Astrocyte (in vitro differentiated cells and primary cell): Measurements from ENCODE around the gene BANK1. TPM values are rescaled to one million over a fixed set of nuclear protein-coding genes. Genes with fewer than 3 reads are reported as not detected.

Experiments
- DNase-seq: peaks from one replicate; pipeline ENCODE4 v3.0.0-alpha.2; 2010; ENCODE audit warnings: low read depth
- FAIRE-seq: peaks from 2 replicates; lab custom pipeline; 2011; peaks lifted over from hg19 to GRCh38; lab: Jason Lieb, UNC
- H2AFZ ChIP-seq: 2 replicates; pipeline ENCODE4 v1.6.0; 2012; ENCODE audit warnings: low read depth, low read length, inconsistent platforms
- H3K27ac ChIP-seq: 2 replicates; pipeline ENCODE4 v1.5.1; 2011; ENCODE audit warnings: low read depth, low read length, inconsistent platforms
- H3K27me3 ChIP-seq: 2 replicates; pipeline ENCODE4 v1.6.0; 2011; ENCODE audit warnings: low read length, inconsistent platforms; ENCODE audit not compliant: insufficient read depth
- H3K36me3 ChIP-seq: 2 replicates; pipeline ENCODE4 v1.5.1; 2011; ENCODE audit warnings: low read length, inconsistent platforms; ENCODE audit not compliant: insufficient read depth
- H3K4me1 ChIP-seq: 2 replicates; pipeline ENCODE4 v1.5.1; 2011; ENCODE audit warnings: low read length, inconsistent platforms; ENCODE audit not compliant: insufficient read depth
- H3K4me2 ChIP-seq: 2 replicates; pipeline ENCODE4 v1.6.0; 2012; ENCODE audit warnings: low read length, inconsistent platforms
- H3K4me3 ChIP-seq: 2 replicates; pipeline ENCODE4 v1.5.1; 2011; ENCODE audit warnings: low read depth, mild to moderate bottlenecking, low read length, inconsistent platforms; ENCODE audit not compliant: insufficient read depth
- H3K79me2 ChIP-seq: 2 replicates; pipeline ENCODE4 v1.6.0; 2012; ENCODE audit warnings: mild to moderate bottlenecking, low read length, inconsistent platforms; ENCODE audit not compliant: insufficient read depth
- H3K9ac ChIP-seq: 2 replicates; pipeline ENCODE4 v1.6.0; 2012; ENCODE audit warnings: mild to moderate bottlenecking, low read length, inconsistent platforms
- H3K9me3 ChIP-seq: 2 replicates; pipeline ENCODE4 v1.5.1; 2012; ENCODE audit warnings: low read depth, mild to moderate bottlenecking, low read length, inconsistent platforms; ENCODE audit not compliant: insufficient read depth
- H4K20me1 ChIP-seq: 2 replicates; pipeline ENCODE4 v1.6.0; 2012; ENCODE audit warnings: low read length, inconsistent platforms; ENCODE audit not compliant: insufficient read depth
- H3K27ac Mint-ChIP-seq: one replicate; pipeline ENCODE4 v1.8.0; 2021; ENCODE audit warnings: mild to moderate bottlenecking, mixed read lengths; ENCODE audit not compliant: unreplicated experiment
- H3K27me3 Mint-ChIP-seq: one replicate; pipeline ENCODE4 v1.8.0; 2021; ENCODE audit warnings: low read depth, mixed read lengths; ENCODE audit not compliant: unreplicated experiment
- H3K36me3 Mint-ChIP-seq: one replicate; pipeline ENCODE4 v1.8.0; 2021; ENCODE audit warnings: low read depth, mixed read lengths; ENCODE audit not compliant: unreplicated experiment
- H3K4me1 Mint-ChIP-seq: one replicate; pipeline ENCODE4 v1.8.0; 2021; ENCODE audit warnings: low read depth, mixed read lengths; ENCODE audit not compliant: unreplicated experiment
- H3K4me3 Mint-ChIP-seq: one replicate; pipeline ENCODE4 v1.8.0; 2021; ENCODE audit warnings: mild to moderate bottlenecking, moderate library complexity, mixed read lengths; ENCODE audit not compliant: unreplicated experiment
- H3K9me3 Mint-ChIP-seq: one replicate; pipeline ENCODE4 v1.8.0; 2021; ENCODE audit warnings: mild to moderate bottlenecking, mixed read lengths; ENCODE audit not compliant: unreplicated experiment
- EZH2 ChIP-seq: IDR thresholded peaks from 2 replicates; pipeline ENCODE4 v1.6.1; 2012; ENCODE audit warnings: mild to moderate bottlenecking, low read length, inconsistent platforms; ENCODE audit not compliant: insufficient read depth
- total RNA-seq: library from RNA; stranded (reverse); gene quantifications from 2 replicates; pipeline ENCODE4 v1.2.1, GENCODE V29; 2021
- TF ChIP-seq, protein P1 (sequence below): IDR thresholded peaks from 2 replicates; pipeline ENCODE4 v1.5.1; 2011; ENCODE audit warnings: low read depth, mild to moderate bottlenecking, inconsistent platforms, low read length, moderate library complexity; ENCODE audit not compliant: insufficient read depth

The BANK1 gene
- total RNA-seq, 1 donor from 2014 or later, result 1.3 TPM

DNA sequence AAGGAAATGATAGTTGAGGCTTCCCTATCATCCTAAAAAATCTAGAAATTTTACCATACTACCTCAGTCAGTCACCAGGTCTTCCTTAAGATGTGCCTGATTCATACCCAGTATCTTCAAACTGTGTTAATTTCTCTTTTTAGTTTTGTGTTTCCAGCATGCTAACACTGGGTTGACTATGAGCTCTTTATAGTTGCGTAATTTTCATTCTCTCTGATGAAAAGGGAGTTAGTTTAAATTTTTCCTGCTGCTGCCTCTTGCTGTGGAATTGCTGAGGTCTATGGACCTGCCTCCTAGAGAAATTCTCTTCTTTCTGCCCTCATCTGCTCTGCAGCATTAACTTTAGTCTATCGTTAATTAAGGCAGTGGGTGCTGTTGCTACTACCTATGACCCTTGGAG is 66.6 kb downstream of the BANK1 start:
- H3K27ac ChIP-seq, result no peak overlapping the region
- Mint-ChIP-seq H3K4me1 (peaks cover 23% of the 10 kb centered on the region), H3K27ac (no peak overlapping the region), H3K36me3 (no peaks in the 10 kb centered on the region), H3K9me3 (no peaks in the 10 kb centered on the region), H3K4me3 (no peak overlapping the region), H3K27me3 (no peaks in the 10 kb centered on the region)
- FAIRE-seq, result no peak
- H2AFZ ChIP-seq, result no peak overlapping the region
- peaks cover 12% of the 10 kb centered on the region for H3K4me1 ChIP-seq
- TF ChIP-seq EZH2, result no peak
- TF ChIP-seq, protein P1, sequence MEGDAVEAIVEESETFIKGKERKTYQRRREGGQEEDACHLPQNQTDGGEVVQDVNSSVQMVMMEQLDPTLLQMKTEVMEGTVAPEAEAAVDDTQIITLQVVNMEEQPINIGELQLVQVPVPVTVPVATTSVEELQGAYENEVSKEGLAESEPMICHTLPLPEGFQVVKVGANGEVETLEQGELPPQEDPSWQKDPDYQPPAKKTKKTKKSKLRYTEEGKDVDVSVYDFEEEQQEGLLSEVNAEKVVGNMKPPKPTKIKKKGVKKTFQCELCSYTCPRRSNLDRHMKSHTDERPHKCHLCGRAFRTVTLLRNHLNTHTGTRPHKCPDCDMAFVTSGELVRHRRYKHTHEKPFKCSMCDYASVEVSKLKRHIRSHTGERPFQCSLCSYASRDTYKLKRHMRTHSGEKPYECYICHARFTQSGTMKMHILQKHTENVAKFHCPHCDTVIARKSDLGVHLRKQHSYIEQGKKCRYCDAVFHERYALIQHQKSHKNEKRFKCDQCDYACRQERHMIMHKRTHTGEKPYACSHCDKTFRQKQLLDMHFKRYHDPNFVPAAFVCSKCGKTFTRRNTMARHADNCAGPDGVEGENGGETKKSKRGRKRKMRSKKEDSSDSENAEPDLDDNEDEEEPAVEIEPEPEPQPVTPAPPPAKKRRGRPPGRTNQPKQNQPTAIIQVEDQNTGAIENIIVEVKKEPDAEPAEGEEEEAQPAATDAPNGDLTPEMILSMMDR, result no peak
- no peaks in the 10 kb centered on the region for H3K79me2 ChIP-seq
- no peak overlapping the region for H3K4me3 ChIP-seq
- no peak overlapping the region for H3K4me2 ChIP-seq
- H3K27me3 ChIP-seq, result no peaks in the 10 kb centered on the region
- no peaks in the 10 kb centered on the region for H3K36me3 ChIP-seq
- no peaks in the 10 kb centered on the region for H4K20me1 ChIP-seq
- no peak for DNase-seq
- no peak overlapping the region for H3K9ac ChIP-seq
- H3K9me3 ChIP-seq, result no peaks in the 10 kb centered on the region

DNA sequence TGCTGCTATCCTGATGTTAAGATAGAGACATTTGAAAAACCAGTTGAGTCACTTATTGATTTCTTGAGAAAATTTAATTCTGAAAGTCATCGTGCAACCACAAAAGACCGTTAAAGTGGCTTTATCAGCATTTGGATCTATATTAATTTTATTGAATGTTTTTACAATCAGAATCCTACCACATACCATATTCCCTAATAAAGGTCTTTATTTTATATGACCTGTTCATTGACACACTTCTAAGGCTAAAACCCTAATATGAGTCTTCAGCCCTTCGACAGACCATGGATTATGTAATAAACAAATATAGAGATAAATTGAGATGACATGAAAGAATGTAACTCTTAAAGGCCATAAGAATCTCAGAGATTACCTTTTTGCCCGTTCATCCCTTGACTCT is 68.1 kb downstream of the BANK1 start:
- H3K27me3 Mint-ChIP-seq, result no peaks in the 10 kb centered on the region
- H3K4me3 Mint-ChIP-seq, result no peak overlapping the region
- Histone ChIP-seq H3K27ac (no peak overlapping the region), H2AFZ (no peak overlapping the region), H4K20me1 (no peaks in the 10 kb centered on the region), H3K4me3 (no peak overlapping the region), H3K9me3 (no peaks in the 10 kb centered on the region), H3K9ac (no peak overlapping the region), H3K4me2 (no peak overlapping the region), H3K36me3 (no peaks in the 10 kb centered on the region), H3K27me3 (no peaks in the 10 kb centered on the region), H3K4me1 (peaks cover 3% of the 10 kb centered on the region), H3K79me2 (no peaks in the 10 kb centered on the region)
- no peaks in the 10 kb centered on the region for H3K9me3 Mint-ChIP-seq
- no peaks in the 10 kb centered on the region for H3K36me3 Mint-ChIP-seq
- no peak for FAIRE-seq
- TF ChIP-seq EZH2, result no peak
- TF ChIP-seq, protein P1, result no peak
- peaks cover 12% of the 10 kb centered on the region for H3K4me1 Mint-ChIP-seq
- no peak overlapping the region for H3K27ac Mint-ChIP-seq
- no peak for DNase-seq

DNA sequence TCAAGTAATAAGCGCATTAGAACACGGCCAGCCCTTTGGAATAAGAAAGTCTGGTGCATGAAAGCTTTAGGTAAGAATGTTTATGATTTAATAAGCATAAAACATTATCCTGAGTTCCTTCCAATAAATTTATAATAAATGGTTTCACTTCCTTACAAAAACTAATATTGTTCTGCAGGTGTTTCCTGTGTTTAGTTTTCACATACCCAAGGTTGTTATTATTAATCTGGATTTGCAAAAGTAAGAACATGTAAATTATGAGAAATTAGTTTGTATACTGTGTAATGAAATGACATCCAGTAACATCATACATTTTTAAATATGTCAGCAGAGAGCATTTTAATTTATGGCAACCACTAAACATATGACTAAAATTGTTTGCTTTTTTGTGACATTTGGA is 72.1 kb downstream of the BANK1 start:
- Mint-ChIP-seq H3K27me3 (no peaks in the 10 kb centered on the region), H3K27ac (no peak overlapping the region), H3K4me1 (peaks cover 14% of the 10 kb centered on the region), H3K36me3 (no peaks in the 10 kb centered on the region), H3K9me3 (peaks cover 8% of the 10 kb centered on the region), H3K4me3 (no peak overlapping the region)
- Histone ChIP-seq H3K9me3 (no peaks in the 10 kb centered on the region), H3K27ac (no peak overlapping the region), H4K20me1 (no peaks in the 10 kb centered on the region), H3K4me2 (no peak overlapping the region), H3K9ac (no peak overlapping the region), H3K27me3 (no peaks in the 10 kb centered on the region), H3K36me3 (no peaks in the 10 kb centered on the region), H2AFZ (no peak overlapping the region), H3K4me3 (no peak overlapping the region), H3K79me2 (no peaks in the 10 kb centered on the region), H3K4me1 (peaks cover 10% of the 10 kb centered on the region)
- TF ChIP-seq EZH2, result no peak
- TF ChIP-seq, protein P1, result no peak
- FAIRE-seq (no peak), DNase-seq (no peak)
